CMK (cell line): ENCODE measurements around the gene LAPTM5.
"Not testable (repeated sequence)": the region's sequence is repeated elsewhere in the genome, so short reads cannot be mapped to it uniquely, and the experiment has no call there.

Experiments used
- DNase-seq: peaks from one replicate; pipeline ENCODE4 v3.0.0-alpha.2; 2010; ENCODE audit warnings: low read depth

LAPTM5 gene

DNA sequence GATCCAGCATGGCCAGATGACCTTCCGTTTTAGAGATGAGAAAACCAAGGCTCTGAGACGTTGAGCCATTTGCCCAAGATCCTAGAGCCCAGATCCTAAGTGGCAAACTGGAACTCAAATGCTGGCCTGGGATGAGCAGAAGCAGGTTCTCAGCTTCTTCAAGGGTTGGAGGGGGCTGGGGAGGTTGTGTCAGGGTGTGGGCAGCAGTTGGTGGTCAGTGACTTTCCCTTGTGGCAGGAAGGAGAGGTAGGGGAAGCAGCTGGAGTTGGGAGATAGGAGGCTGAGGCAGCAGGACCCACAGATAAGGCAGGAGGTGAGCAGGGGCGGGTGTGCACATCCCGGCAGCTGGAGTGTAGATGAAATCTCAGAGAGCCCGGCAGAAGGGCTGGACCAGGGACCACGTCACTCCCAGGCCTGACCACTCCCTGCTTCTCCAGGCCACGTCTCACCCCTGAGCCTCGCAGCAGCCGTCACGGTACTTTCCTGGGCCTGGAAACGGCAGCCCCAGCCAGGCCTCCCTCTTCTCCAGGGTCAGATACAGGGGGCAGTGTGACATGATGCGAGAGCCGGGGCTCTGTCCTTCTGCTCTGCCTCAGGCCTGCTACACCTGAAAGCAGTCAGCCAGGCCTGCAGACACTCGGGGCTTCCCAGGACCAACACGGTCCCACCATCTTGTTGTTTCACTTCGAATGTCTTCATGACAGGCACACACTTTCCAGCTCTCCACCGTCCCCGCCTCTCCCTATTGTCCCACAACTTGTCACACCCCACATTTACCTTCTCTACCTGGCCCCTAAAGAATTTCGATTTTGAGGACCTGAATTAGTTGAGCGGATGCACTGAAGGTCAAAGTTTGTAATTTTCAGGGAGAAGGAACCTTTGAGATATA, 11.5 kb upstream of the LAPTM5 start:
- DNase-seq: peak; percentile 100

DNA sequence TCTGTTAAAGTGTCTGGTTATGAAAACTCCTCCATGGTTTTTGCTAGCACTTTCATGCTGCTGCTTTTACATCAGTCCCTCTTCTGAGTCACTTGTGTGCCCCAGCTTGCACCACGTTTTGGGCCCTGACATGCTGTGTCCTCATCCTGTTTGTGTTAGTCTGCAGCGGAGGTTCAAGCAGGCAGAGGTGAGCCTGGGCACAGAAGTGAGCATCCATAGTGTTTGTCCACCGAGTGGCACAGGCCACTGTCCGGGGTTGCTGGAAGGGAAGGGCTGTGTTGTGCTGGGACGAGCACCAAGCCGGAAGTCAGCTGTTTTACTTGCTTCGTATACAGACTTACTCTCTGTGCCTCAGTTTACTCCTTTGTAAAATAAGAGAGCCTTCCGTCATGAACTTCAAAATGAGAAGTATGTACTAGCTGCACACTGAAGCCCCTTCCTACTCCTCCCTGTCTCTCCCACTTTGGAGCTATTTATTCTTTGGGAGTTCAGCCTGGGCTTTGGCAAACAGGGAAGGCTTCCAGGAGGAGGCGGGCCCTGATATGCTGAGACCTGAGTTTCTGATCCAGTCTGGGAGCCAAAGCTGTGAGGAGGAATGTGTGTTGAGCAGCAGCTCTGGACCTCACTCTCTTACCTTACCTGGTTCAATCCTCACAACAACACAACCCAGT, 10.7 kb upstream of the LAPTM5 start:
- DNase-seq: no peak

DNA sequence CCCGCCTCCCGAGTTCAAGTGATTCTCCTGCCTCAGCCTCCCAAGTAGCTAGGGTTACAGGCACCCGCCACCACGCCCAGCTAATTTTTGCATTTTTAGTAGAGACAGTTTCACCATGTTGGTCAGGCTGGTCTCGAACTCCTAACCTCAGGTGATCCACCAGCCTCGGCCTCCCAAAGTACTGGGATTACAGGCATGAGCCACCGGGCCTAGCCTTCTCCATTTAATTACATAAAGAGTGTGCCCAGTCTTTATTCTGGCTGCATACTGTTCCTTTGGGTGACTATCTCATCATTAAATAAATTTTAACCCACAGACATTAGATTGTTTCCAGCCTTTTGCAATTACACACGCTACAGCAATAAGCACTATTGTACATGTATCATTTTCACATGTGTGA, 9.4 kb upstream of the LAPTM5 start:
- DNase-seq: not testable (repeated sequence)

DNA sequence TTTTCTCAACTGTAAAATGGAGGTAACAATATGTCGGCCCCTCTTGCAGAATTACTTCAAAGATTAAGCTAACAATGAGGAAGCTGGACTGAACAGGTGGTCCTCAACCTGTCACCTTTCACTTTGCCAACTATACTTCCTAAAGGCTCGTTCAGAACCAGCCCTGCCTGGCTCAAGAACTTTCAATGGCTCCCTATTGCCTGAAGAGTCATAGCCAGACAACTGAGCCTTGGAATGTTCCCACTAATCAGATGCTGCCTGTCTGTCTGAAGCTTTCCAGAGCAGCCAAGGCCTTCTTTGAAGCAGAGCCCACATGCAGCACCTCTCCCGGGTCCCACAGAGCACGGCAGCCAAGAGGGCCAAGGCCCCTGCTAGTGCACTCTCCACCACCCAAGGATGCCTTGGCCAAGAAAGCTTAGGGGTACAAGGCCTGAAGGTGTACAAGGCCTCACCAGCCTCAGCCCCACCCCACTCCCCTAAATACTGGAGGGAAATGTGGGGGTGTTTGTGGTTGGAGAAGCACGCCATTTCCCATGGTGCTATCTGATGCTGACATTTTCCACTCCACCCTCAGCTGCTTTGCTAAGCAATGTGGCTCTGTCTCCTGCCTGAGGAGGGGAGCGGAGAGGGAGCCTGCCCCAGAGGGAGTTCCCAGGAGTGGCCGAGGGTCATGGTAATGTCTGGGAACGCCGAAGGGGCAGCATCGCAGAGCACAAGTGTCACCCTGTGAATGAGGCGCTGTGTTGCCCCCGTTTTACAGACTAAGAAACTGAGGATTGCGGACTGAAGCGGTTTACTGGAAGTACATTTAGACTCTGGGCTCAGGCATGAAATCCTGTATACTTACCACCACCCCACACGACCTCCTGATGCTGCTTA, 8.2 kb upstream of the LAPTM5 start:
- no peak for DNase-seq

DNA sequence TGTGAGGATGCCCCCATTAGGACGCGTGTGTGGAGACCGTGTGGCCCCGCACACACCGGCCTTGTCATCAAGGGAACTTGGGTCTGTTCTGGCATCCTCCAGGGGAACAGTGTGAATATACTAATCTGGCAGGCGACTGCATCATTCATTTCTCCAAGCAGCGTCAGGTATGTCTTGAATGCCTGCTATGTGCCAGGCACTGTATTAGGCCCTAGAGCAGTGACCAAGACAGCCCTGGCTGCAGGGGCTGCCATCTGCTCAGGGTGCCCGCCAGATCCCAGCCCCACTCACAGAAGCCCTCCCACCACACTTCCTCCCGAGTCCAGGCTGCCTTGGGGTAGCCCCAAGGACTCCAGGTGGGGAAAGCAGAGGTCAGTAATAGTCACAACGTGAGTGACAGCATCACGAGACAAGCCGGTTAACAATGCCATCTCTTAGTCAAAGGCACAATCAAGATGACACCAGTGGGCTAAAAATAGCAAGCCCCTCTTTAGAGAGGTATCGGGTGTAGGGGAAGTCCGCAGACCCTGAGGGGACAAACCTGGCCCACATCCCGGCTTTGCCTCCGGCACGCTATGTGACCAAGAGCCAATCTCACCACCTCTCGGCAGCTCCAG, 7.5 kb upstream of the LAPTM5 start:
- no peak for DNase-seq

DNA sequence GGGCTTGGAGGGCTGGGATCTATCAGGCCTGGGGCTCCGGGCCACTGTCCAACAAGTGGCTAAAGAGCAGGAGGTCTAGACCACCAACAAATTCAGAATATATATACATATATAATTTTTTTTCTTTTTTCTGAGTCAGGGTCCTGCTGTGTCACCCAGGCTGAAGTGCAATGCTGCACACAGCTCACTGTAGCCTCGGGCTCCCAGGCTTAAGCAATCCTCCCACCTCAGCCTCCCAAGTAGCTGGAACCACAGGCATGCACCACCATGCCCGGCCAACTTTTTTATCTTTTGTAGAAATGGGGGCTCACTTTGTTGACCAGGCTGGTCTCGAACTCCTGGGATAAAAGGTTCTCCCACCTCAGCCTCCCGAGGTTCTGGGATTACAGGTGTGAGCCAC, 6.8 kb upstream of the LAPTM5 start:
- no peak for DNase-seq

DNA sequence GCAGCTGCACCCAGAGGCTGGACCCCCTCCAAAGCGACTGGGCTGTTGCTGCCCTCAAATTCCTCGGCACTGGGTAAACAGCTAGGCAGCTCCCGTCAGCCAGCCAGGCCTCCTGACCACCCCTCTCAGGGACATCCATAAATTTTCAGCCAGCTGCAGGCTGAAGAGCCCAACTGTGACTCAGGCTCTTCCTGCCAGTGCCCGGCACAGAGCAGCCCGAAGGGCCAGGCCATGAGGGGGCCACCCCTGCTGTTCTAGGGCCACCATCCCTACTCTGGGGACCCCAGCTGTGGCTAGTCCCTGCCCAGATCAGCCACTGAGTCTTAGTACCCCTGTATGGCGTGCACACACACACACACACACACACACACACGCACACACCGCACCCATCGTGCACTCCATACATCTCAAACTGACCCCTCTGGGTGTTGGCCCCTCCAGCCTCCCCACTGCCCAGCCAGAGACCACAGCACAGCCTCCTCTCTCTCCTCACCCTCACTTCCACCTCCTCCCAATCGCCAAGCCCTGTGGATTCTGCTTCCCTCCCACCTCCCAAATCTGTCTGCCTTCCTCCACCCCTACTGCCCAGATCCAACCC, 6.2 kb upstream of the LAPTM5 start:
- no peak for DNase-seq

DNA sequence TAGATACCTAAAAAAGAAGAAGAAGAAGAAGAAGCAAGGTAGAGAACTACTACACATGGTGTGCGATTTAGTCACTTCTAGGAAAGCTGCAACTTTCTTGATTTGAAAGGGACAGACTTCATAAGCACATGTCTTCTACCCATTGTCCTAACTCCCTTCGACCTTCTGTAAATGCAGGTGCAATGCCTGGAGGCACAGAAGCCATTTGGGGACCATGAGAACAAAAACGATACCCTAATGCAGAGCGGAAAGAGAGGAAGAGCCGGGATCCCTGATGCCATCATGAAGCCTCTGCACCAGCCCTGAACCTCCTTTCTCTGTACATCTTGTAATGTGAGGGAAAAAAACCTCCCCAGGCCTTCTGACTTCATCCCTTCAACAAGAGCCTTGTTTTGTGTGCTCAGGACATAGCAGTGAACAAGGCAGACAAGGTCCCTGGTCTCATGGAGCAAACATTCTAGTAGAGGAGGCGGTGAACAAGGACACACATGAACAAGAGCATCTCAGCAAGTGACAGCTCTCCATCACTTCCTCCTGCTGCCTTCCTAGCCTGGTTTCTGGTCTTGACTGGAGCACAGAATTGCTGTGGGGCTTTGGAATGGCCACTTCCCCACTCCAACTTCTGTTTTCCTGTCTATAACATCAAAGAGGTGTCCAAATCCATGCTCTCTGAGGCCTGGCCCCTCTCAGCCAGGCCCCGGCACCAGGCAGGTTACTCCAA, 5.5 kb upstream of the LAPTM5 start:
- no peak for DNase-seq

DNA sequence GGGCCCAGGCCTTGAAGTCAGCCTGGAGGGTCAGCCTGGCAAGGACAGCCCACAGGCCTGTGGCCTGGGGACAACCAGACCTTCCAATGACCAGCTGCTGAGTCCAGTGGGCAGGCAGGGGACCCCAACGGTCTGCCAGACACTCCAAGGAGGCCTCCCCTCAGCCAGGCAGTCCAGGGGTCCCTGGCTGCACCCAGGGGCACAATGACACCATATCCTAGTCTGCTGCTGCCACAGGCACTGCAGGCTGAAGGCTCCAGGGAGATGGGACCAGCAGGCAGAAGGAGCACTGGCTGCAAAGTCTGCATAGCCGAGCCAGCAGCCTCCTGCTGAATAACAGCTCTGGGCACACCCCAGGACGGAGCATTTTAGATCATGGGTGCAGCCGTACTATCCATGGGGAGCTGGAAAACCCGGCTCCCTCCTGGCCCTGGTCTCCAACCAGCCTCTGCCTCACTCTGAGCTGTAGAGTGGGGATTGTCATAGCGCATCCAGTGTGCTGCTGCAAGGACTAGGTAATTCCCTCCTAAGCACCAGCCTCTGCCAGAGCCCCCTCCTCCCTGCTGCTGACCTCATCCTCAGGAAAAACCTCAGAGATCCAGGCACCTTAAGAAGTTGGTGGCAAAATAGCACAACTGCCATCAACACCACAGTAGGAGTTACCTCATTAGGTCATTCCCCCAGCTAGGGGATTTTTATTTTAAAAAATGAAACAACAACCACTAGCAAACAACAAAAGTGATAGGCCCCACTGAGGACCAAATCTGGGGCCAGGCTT, 4.8 kb upstream of the LAPTM5 start:
- no peak for DNase-seq

DNA sequence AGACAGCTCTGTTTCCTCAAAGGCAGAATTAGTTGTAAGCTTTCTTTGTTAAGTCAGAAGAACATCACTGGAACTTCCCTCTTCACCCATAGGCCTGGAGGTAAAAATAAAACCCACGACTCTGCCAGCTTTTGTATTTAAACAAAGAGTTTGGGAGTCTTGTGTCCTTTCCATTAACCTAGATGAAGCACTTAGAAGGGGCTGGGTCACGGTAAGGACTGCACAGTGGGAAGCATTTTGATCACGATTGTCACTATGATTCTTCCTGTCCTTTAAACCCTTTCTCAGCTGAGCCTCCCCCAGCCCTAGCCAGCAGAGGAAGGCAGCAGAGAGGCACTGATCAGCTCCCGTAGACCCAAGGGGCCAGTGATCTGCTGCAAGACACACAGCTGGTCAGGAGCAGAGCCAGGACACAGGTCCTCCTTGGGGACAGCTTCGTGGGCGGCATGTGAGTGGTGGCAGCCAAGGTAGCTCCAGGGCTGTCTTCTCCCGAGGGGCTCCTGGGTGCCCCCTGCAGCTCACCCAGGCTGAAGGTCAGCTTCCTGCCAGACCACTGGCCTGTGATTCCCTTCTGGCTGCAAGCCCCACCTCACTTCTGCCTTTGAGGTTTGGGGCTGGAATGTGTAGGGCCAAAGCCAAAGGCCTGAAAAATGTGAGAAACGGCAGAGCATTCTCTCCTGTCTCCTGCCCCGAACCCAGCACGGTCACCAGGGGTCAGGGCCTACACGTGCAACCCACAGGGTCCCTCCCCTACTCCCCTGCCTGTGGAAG, 4.0 kb upstream of the LAPTM5 start:
- DNase-seq: no peak

DNA sequence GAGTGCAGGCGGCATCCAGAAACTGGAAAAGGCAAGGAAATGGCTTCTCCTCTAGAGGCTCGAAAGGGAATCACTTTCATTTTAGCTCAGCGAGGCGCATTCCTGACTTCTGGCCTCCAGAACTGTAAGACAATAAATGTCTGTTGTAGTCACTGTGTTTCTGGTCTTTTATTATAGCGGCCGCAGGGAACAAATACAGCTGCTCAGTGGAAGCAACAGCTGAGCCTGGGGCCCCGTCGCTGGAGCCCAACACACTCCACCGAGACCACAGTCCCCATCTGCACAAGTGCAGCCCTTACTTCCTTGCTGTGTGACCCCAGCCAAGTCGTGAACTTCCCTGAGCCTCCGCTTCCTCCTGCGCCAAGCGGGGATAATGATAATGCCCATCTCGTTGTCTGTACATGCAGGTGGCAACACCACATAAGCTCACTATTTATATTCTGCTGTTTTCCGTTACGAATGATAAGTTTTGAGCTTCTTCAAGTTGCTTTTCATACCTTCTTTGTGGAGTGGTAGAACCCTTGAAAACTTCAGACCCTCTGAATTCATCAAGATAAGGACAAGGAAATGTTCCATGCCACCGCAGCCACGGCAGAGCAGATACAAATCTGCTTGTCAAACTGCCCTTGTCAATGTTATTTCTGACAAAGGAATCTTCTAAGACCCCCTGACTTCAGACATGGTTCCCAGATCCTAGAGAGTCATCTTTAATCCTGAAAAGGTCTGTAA, 3.2 kb upstream of the LAPTM5 start:
- DNase-seq: no peak

DNA sequence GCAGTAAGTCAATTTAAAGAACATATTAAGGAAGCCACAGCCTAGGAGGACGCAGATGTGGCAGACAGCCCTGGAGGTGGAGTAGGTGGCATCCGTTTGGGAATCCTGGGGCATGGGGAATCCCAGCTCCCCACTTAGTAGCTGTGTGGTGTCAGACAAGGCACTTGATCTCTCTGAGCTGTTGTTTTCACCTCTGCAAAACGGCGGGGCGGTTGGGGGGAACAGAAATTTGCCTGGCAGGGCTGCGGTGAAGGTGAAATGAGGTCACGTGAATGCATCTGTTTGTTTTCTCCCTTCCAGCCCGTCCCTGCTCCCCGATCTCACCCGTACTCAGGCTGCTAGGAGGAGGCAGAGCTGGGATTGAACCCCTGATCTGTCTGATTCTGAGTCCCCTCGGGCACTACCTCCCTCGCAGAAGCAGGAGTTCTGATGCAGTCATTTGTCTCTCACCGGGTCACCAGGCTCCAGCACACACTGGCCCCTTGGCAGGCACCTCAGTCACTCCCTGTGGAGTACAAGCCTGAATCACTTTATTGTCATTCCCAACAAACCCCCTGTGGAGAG, 2.2 kb upstream of the LAPTM5 start:
- no peak for DNase-seq

DNA sequence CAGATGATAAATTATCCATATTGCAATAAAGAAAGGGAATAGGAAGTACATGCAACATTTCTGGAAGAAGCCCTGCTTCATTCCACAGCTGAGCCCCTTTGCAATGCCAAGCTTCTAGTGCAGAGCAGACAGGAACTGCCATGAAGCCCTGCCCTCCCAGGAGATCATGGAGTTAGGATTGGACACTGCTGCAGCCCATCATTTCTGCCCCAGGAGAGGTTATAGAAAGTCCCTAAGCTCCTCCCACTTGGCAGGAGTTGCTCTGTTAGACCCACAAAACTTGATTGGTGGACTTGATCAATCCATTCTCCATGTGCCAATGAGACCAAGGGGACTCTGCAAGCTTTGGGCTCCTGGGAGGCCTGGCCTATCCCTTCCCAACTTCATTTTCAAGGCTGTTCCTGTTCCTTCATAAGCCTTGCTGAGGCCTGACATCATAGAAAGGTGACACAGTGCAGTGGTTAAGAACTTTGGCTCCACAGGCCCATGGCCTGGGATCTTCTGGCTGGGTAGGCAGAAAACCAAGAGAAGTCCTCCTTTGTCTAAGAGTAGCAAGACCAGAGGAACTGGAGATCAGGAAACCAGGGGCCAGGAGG, 1.3 kb upstream of the LAPTM5 start:
- no peak for DNase-seq

DNA sequence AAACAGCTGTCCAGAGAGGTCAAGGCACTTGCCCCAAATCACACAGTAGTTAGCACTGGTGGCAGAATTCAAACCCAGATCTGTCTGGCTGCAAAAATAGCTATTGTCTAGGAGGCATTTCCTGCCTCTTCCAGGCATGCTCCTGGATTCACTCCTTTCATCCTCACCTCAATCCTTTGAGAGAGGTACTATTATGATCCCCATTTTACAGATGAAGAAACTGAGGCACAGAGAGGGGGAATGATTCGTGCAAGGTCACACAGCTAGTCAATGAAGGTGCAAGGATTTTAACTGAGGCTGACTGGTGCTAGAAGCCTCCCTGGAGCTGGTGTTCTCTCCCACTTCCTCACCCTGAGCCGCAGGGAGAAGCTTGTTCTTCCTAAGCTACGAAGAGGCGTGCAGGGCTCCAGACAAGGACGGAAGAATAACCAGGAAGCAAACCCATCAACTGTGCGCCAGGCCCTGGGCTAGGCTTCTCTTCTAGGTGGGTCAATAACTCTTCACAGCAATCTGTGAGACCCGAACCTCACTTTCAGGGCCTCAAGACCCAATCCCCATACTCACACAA, 631 bp upstream of the LAPTM5 start:
- no peak for DNase-seq

DNA sequence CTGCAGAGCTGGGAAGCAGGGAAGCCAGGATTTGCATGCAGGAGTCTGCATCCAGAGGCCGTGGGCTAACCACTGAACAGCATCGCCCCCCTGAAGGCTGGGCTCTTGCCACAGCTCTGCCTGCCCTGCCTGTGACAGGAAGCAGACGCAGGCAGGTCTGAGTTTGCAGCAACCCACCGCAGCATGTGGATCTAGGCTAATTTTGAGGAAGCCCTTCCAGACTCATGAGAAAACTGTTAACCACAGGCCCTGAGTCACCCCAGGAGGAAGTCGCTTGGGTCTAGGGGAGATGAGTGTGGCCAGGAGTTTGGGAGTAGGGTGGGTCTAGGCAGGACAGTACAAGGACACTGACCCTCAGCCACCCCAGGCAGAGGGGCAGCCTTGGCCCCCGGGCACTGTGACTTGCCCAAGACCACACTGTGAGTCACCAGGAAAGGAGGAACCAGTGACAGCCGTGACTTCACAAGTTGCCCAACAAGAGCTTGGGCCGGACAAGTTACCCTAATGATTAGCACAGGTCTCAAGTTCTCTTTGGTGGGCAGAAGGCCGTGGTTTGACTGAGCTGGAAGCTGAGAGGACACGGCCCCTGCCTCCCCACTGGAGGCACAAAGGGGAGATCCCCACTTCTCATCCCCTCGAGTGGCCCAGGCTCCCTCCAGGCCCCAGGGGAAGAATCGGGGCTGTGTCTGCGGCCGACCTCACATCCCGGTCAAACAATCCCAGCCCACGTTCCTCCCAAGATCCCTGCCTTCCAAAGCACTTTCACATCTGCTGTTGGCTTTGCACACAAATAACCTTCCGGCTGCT, 826 bp downstream of the LAPTM5 start:
- peak; percentile 83 for DNase-seq

DNA sequence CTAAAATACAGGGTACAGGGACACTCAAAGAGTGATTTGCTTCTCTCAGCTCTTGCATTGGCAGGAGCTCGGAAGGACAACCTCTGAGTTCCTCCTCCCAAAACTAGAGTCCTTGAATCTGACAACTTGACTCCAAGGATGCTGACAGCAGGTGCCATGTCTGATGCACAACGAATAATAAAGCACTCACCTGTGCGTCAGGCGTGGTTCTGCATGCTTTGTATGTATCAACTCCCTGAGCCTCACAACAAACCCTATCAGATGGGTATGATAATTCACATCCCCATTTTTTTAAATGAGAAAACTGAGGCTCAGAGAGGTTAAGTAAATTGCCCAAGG, 1.4 kb downstream of the LAPTM5 start:
- DNase-seq: no peak

DNA sequence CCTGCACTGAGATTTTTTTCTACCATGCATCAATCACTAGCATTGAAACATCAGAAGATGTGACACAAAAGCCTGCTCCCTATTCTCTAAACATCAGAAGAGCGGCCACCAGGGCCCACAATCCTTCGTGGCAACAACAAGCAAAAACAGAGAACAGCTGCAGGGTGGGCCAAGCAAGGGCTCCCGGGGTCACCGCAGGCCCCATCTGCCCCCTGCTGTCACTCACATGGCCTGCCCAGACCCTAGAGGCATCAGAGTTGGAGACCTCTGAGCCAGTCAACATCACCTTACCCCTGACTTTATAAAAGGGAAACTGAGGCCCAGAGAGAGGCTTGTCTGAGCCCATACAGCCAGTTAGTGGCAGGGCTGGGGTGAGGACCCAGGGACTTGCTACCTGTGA, 1.8 kb downstream of the LAPTM5 start:
- DNase-seq: no peak
